ENCODE results near the gene LUC7L2. TPM values are rescaled to one million over a fixed set of nuclear protein-coding genes. Genes with fewer than 3 reads are reported as not detected.
"Not testable (repeated sequence)": the region's sequence is repeated elsewhere in the genome, so short reads cannot be mapped to it uniquely, and the experiment has no call there.

LUC7L2 gene
- total RNA-seq, 1 donor from 2014 or later, result 64.1 TPM

DNA sequence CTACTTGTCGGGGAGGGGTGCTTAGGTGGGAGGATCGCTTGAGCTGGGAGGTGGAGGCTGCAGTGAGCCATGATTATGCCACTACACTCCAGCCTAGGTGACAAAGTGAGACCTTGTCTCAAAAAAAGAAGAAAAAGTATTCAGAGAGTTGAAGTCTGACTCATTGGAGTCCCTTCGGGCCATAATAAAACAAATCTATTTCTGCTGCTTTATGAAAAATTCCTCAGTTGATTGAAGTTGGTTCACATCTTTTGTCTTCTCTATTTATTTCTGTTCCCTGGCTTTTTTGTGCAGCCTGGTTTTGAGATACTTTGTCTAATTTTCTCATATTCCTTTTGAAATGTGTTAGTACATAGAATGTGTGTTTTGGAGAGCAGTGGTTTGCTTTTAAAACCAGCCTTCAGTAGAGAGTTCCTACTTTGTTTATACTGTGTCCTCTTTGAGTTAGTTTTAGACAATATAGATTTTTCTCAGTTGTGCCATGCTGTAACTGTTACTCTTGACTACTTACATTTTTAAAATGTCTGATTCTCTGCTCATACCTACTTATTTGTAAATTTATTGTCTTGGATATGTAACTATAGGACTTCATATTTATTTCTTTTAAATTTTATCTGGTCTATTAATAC lies 36.7 kb downstream of the LUC7L2 start:
- DNase-seq, result no peak

DNA sequence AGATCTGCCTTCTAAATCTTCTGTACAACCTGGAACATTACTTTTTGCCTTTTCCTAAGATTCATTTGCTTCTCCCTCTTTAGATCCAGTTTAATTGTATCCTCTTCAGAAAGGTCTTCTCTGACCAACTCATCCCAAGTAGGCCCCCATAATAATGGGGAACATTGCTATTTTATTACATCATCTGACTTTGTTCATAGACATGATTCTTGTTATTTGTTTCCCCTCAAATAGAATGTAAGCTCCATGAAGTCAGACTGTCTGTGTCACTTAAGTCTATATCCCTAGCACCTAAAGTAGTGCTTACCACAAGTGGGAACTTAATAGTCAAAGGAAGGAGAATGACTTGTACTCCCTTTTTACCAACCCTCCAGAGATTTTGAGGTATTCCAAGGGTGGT lies 37.5 kb downstream of the LUC7L2 start:
- no peak for DNase-seq

- no peak for DNase-seq
These were observed 43.9 kb downstream of the LUC7L2 start for GRCh38 chr7:139403601-139404000.

DNA sequence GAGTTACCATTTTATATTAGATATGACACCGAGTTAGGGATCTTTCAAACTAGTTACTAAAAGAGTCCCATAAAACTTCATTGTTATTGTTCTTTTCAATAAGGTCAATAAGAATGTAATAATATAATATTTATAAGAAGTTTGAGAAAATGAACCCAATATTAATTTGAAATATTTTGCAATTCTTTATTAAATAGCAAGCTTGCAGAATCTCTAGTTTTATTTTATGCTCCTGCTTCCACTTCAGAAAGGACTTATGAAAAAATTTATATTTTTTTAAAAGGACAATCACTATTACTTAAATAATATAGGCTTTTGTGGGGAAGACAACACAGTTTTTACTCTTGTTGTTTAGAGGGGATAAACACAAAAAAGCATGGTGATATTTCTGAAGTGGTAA lies 47.9 kb downstream of the LUC7L2 start:
- DNase-seq, result no peak

GRCh38 chr7:139414743-139415402 lies 55.2 kb downstream of the LUC7L2 start:
- not testable (repeated sequence) for DNase-seq

DNA sequence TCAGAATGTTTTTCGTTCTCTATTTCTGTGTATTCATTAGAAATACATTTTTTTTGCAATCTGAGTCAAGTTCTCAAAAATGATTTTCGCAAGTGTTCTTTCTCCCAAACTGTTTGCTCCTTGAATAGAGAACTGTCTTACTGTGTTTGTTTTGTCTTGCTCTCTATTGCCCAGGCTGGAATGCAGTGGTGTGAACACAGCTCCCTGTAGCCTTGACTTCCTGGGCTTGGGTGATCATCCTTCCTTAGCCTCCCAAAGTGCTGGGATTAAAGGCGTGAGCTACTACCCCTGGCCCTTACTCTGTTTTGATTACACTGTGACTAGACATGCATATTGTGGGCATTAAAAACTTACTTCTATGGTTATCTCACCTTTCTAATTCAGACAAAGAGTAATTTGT lies 56.7 kb downstream of the LUC7L2 start:
- DNase-seq, result no peak

GRCh38 chr7:139417478-139417877 lies 57.8 kb downstream of the LUC7L2 start:
- no peak for DNase-seq

GRCh38 chr7:139421123-139421522 lies 61.4 kb downstream of the LUC7L2 start:
- DNase-seq, result no peak

DNA sequence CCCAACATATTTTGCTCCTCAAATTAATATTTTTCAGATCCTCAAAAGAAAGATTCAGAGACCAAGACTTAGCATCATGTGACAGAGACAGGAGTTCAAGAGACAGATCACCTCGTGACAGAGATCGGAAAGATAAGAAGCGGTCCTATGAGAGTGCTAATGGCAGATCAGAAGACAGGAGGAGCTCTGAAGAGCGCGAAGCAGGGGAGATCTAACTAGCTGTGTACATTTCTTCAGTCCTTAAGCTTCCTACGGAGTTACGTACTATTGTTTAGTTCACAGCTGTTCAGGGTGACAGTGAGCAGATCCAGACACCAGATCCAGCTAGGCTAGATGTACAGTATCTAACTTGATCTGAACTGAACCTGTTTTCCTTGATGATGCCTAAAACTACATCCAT lies 62.4 kb downstream of the LUC7L2 start:
- no peak for DNase-seq

- no peak for DNase-seq
These were observed 63.4 kb downstream of the LUC7L2 start for GRCh38 chr7:139423091-139423490.

DNA sequence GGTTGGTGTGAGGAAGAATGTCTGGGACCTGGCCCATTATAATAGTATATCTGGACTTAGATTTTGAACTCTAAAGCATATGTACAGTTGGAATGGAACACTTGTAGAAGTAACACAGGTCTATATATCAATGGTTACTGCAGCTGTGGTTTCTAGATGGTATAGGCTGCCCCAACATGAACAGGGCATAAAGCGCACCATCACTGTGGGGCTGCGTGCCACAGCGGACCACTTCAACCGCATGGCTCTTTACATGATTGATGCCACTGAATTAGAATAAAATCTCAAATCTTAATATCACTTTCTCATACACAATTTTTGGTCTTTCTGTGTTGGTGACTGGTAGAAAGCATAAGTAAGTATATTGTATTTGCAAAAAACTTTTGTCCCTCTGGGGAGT lies 64.3 kb downstream of the LUC7L2 start:
- DNase-seq, result no peak

- not testable (repeated sequence) for DNase-seq
These were observed 66.0 kb downstream of the LUC7L2 start for GRCh38 chr7:139425701-139426100.

GRCh38 chr7:139426258-139427028 lies 66.7 kb downstream of the LUC7L2 start:
- DNase-seq, result no peak

DNA sequence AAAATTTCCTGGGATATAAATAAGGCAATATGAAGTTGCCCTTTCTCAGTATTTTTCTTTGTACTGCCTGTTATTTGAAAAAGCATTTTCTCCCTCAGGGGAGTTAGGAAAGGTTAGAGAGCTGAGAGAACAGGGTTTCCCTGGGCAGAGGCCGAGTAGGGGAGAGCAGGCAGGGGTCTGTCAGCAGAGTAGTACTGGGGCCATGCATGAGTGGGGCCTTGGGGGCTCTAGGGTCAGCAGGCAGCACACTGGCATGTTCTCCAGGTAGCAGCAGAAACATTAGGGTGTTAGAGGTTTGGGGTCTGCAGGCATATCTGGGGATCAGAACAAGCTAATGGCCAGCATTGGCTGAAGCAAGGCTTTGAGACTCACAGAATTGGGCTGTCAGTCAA lies 67.3 kb downstream of the LUC7L2 start:
- no peak for DNase-seq

DNA sequence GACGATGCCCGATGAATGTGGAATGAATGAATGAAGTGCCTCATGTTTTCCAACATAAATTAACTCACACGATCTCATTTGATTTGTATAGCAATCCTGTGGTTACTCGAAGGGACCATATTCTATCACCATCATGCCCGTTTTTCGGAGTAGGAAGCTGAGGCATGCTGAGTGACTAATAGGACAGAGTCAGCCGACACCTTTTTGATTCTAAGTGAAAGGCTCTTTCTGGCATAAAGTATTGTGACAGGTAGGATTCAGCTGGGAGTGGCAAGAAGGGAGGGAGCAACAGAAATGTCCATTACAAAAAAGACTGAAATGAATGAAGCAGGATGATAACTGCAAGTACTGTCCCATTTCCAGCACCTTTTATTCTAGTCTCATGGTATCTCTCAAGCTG lies 68.1 kb downstream of the LUC7L2 start:
- no peak for DNase-seq

- not testable (repeated sequence) for DNase-seq
These were observed 70.0 kb downstream of the LUC7L2 start for GRCh38 chr7:139429735-139430134.

DNA sequence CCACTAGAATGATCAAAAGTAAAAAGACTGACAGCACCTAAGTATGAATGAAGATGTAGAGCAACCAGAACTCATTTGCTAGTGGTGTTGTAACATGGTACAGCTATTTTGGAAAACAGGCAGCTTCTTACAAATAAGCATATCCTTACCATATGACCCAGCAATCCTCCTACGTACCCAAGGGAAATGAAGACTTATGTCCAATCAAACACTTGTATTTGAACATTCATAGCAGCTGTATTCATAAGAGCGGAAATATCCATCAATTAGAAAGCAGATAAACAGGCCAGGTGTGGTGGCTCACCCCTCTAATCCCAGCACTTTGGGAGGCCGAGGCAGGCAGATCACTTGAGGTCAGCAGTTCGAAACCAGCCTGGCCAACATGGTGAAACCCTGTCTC lies 70.7 kb downstream of the LUC7L2 start:
- DNase-seq, result no peak

DNA sequence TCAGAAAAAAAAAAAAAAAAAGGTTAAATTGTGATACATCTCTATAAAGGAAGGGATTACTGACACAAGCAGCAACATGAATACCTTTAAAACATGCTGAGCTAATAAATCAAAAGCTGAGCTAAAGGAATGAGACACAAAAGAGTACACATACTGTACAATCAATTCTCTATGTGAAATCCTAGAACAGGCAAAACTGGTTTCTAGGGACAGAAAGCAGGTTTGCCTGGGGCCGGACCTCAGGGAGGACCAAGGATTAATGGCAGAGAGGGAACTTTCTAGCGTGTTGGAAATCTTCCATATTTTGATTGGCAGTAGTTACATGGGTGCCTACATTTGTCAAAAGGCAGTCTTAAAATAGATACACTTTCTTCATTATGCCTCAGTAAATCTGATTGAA lies 71.3 kb downstream of the LUC7L2 start:
- DNase-seq, result peak; percentile 6

DNA sequence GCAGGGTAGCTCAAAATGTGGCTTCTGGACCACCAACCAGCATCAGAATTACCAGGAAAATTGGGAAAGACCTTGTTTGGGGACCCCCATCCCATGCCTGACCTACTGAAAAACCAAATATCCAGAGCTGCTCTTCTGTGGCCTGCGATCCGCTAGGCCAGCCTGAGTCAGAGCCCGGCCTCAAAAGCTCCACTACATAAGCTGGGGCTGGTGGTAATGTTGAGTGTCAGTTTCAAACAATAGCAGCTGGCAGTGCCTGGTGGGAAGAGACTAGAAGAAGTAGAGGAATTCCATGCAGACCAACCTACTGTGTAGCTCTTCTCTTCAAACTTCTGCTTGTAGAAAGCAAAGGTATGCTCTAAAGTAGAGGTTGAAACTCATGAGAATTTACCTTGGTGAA lies 71.8 kb downstream of the LUC7L2 start:
- DNase-seq, result no peak

DNA sequence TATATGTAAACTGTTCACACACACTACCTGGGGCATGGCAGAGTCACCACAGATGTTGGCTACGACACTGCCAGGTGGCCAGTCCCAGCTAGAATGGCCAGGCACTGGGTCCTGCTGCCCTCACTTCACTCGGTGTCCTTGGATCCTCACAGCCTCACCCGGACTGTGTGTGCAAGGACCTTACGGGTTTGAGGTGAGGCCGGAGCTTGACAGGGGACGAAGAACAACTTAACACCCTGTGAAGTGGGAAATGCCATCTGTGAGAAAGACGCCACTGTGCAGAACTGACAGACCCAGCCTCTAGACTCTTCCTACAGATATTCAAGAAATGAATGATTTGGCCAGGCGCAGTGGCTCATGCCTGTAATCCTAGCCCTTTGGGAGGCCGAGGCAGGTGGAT lies 77.1 kb downstream of the LUC7L2 start:
- no peak for DNase-seq

DNA sequence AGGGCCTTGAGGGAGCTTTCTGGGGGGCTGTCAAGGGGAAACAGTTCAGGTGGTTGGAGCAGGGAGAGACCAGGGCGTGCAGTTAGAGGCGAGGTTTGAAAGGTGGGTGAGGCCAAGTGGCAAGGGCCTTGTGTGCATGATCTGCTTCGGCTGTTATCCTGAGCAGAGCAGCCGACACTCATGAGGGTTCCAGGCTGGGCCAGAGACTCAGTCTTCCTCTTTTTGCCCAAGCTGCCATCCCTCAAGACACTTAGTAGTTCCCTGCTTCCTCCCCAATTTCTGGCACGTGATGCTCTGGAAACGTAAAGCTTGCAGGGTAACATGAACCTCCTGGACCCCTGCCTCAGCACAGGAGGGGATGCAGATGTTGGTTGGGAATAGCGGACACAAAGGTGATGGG lies 79.7 kb downstream of the LUC7L2 start:
- DNase-seq, result no peak

- DNase-seq, result peak; percentile 8
These were observed 82.3 kb downstream of the LUC7L2 start for GRCh38 chr7:139441961-139442360.

DNA sequence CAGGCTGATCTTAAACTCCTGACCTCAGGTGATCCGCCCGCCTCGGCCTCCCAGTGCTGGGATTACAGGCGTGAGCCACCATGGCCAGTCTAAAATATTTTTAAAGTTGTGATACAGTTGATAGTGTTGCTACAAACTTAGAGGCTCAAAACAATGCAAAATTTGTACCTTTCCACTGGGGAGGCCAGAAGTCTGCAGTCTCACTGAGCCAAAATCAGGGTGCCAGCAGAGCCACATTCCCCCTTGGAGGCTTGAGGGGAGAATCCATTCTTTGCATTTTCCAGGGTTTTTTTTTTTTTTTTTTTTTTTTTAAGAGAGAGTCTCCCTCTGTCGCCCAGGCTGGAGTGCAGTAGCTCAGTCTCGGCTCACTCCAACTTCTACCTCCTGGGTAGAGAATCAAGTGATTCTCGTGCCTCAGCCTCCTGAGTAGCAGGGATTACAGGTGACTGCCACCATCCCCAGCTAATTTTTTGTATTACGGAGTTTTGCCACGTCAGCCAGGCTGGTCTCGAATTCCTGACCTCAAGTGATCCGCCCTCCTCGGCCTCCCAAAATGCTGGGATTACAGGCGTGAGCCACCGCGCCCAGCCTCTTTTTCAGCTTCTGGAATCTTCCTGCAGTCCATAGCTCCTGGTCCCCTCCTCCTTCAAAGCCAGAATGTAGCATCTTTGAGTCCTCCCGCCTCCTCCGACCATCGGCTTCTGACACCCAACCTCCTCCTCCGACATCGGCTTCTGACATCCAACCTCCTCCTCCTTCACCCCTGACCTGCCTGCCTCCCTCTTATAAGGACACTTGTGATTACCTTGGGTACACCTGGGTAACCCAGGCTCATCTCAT lies 86.6 kb downstream of the LUC7L2 start:
- DNase-seq, result no peak

Measured in skin of body (tissue), 2 donors.